Measurements from ENCODE around the gene GPR68.

DNA sequence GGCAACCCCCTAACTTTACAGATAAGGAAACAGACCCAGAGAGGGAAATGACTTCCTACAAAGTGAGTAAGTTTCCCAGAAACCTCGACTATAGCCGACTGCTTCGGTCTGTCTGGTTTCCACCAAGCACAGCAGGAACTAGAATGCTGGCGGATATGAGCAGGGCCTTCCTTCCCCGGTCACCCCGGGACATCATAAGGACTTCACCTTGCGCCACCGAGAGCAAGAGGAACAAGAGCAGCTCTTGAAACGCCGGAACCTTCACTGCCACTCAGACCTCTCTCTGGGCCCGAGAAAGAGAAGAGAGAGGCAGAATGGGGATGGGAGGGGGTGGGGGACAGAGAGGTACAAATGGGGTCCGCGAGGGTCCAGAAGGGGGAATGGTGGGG, 29.4 kb upstream of the GPR68 start:
- TF ChIP-seq, protein P1, sequence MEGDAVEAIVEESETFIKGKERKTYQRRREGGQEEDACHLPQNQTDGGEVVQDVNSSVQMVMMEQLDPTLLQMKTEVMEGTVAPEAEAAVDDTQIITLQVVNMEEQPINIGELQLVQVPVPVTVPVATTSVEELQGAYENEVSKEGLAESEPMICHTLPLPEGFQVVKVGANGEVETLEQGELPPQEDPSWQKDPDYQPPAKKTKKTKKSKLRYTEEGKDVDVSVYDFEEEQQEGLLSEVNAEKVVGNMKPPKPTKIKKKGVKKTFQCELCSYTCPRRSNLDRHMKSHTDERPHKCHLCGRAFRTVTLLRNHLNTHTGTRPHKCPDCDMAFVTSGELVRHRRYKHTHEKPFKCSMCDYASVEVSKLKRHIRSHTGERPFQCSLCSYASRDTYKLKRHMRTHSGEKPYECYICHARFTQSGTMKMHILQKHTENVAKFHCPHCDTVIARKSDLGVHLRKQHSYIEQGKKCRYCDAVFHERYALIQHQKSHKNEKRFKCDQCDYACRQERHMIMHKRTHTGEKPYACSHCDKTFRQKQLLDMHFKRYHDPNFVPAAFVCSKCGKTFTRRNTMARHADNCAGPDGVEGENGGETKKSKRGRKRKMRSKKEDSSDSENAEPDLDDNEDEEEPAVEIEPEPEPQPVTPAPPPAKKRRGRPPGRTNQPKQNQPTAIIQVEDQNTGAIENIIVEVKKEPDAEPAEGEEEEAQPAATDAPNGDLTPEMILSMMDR (conservative IDR thresholded peaks at IDR 0.05; ENCODE audit: low read depth, low read length) = no peak
- TF ChIP-seq POLR2A (IDR thresholded peaks at IDR 0.05; ENCODE audit: low read depth, low read length) (no peak), RAD21 (IDR thresholded peaks at IDR 0.05; ENCODE audit: low read length) (no peak), MAZ (IDR thresholded peaks at IDR 0.05; ENCODE audit: borderline replicate concordance, low read depth, low read length) (no peak), RCOR1 (IDR thresholded peaks at IDR 0.05; ENCODE audit: insufficient replicate concordance, low read length) (no peak), MAFK (IDR thresholded peaks at IDR 0.05; ENCODE audit: low read depth, low read length) (no peak)
- TF ChIP-seq, protein P2, sequence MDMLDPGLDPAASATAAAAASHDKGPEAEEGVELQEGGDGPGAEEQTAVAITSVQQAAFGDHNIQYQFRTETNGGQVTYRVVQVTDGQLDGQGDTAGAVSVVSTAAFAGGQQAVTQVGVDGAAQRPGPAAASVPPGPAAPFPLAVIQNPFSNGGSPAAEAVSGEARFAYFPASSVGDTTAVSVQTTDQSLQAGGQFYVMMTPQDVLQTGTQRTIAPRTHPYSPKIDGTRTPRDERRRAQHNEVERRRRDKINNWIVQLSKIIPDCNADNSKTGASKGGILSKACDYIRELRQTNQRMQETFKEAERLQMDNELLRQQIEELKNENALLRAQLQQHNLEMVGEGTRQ (IDR thresholded peaks at IDR 0.05; ENCODE audit: low read depth, low read length) = no peak

Measured in IMR-90 (cell line).